Brain microvascular endothelial cell (primary cell): ENCODE measurements around the gene ZNHIT2.

Source experiments
- DNase-seq: peaks from one replicate; pipeline ENCODE4 v3.0.0-alpha.2; 2020
- H3K27ac ChIP-seq: fragments of 250-450 bp; sonication (Bioruptor Pico); 2 replicates; pipeline ENCODE4 v1.5.1; 2020; ENCODE audit warnings: mild to moderate bottlenecking, moderate library complexity
- H3K27me3 ChIP-seq: fragments of 250-450 bp; sonication (Bioruptor Pico); replicated peaks from 2 replicates; pipeline ENCODE4 v1.5.1; 2020; ENCODE audit warnings: mild to moderate bottlenecking
- H3K36me3 ChIP-seq: fragments of 250-450 bp; sonication (Bioruptor Pico); replicated peaks from 2 replicates; pipeline ENCODE4 v1.5.1; 2020; ENCODE audit warnings: mild to moderate bottlenecking
- H3K4me3 ChIP-seq: 2 replicates; pipeline ENCODE4 v1.5.1; 2011; ENCODE audit warnings: low read depth, mild to moderate bottlenecking, control low read depth, low read length, moderate library complexity
- in situ Hi-C: cut with HindIII; loops from 2 replicates; pipeline ENCODE4 v1.10.0; 2017; ENCODE audit warnings: low sequenced_read_pairs, low pct_ligation_motif_present
- TF ChIP-seq, protein P1 (sequence below): IDR thresholded peaks from 2 replicates; pipeline ENCODE4 v1.5.1; 2011; ENCODE audit warnings: low read depth, mild to moderate bottlenecking, moderate library complexity, low read length, control low read depth, inconsistent platforms; ENCODE audit errors: missing control alignments

Gene ZNHIT2

DNA sequence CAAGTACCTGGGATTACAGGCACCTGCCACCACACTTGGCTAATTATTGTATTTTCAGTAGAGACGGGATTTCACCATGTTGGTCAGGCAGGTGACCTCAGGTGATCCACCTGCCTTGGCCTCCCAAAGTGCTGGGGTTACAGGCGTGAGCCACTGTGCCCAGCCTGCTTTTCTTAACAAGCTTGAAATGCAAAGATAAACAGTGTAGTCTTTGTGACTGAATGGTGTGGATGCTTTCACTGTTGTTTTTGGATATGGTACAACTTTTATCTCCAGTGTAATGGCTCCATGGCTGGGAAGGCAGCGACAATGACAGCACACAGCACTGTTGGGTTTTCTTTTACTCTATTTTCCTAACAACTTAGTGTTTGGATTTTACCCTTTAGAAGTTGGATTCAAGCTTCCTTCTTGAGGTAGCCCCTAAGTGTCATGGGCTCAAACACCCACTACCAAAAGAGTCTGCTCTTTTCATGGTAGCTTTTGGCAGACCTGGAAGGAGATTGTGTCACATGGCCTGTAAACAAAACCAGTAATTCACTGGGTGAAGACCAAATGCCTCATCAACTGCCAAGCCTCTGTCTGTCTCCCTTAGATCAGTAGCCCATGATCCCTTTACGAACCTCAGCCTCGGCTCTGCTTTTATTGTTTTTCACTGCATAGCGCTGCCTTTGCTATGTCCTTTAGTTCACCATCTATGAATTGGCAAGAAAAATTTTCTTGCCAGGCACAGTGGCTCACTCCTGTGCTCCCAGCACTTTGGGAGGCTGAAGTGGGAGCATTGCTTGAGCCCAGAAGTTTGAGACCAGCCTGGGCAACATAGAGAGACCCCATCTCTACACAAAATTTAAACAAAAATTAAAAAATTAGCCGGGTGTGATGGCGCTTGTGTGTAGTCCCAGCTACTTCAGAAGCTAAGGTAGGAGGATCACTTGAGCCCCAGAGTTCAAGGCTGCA, 15.1 kb downstream of the ZNHIT2 start:
- TF ChIP-seq, protein P1, sequence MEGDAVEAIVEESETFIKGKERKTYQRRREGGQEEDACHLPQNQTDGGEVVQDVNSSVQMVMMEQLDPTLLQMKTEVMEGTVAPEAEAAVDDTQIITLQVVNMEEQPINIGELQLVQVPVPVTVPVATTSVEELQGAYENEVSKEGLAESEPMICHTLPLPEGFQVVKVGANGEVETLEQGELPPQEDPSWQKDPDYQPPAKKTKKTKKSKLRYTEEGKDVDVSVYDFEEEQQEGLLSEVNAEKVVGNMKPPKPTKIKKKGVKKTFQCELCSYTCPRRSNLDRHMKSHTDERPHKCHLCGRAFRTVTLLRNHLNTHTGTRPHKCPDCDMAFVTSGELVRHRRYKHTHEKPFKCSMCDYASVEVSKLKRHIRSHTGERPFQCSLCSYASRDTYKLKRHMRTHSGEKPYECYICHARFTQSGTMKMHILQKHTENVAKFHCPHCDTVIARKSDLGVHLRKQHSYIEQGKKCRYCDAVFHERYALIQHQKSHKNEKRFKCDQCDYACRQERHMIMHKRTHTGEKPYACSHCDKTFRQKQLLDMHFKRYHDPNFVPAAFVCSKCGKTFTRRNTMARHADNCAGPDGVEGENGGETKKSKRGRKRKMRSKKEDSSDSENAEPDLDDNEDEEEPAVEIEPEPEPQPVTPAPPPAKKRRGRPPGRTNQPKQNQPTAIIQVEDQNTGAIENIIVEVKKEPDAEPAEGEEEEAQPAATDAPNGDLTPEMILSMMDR = no peak
- in situ Hi-C loops = no loop called here
- no peak for DNase-seq
- Histone ChIP-seq H3K27ac (no peak overlapping the region), H3K27me3 (no peaks in the 10 kb centered on the region), H3K36me3 (no peaks in the 10 kb centered on the region), H3K4me3 (no peak overlapping the region)

DNA sequence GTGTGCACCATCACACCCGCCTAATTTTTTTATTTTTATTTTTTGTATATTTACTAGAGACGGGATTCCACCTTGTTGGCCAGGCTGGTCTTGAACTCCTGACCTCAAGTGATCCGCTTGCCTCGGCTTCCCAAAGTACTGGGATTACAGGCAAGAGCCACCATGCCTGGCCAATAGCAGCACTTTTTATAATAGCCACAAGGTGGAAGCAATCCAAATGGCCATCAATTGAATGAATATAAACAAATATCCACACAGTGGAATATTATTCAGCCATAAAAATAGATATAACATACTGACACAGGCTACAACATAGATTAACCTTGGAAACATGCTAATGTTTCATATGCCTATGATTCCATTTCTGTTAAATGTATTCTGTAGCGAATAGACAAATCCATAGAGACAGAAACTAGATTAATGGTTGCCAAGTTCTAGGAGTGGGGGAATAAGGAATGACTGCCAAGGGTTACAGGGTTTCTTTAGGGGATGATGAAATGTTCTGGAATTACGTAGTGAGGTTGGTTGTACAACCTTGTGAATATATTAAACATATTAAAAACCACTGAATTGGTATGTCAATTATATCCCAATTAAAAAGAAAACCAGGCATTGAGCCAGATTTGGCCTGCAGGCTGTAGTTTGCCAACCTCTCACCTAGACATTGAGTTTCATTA, 16.7 kb downstream of the ZNHIT2 start:
- TF ChIP-seq, protein P1 = peak; percentile 20
- no peak for DNase-seq
- no peaks in the 10 kb centered on the region for H3K36me3 ChIP-seq
- no peak overlapping the region for H3K27ac ChIP-seq
- in situ Hi-C loops = no loop called here
- no peaks in the 10 kb centered on the region for H3K27me3 ChIP-seq
- no peak overlapping the region for H3K4me3 ChIP-seq

DNA sequence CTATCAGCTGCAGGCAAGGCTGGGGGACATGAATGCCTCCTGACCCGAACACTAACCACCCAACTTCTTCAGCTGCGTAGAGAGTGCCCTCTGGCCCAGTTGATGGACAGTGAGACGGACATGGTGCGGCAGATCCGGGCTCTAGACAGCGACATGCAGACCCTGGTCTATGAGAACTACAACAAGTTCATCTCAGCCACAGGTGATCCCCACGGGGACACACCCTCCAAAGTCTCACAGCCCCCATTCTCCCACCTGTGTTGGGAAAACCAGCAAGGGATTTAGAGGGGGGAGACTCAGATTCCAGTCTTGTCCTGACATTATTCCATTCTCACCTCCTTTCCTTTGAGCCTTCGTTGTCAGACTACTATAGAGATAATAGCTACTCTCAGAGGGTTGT, 20.6 kb downstream of the ZNHIT2 start:
- in situ Hi-C loops = no loop called here
- no peak overlapping the region for H3K27ac ChIP-seq
- DNase-seq = no peak

DNA sequence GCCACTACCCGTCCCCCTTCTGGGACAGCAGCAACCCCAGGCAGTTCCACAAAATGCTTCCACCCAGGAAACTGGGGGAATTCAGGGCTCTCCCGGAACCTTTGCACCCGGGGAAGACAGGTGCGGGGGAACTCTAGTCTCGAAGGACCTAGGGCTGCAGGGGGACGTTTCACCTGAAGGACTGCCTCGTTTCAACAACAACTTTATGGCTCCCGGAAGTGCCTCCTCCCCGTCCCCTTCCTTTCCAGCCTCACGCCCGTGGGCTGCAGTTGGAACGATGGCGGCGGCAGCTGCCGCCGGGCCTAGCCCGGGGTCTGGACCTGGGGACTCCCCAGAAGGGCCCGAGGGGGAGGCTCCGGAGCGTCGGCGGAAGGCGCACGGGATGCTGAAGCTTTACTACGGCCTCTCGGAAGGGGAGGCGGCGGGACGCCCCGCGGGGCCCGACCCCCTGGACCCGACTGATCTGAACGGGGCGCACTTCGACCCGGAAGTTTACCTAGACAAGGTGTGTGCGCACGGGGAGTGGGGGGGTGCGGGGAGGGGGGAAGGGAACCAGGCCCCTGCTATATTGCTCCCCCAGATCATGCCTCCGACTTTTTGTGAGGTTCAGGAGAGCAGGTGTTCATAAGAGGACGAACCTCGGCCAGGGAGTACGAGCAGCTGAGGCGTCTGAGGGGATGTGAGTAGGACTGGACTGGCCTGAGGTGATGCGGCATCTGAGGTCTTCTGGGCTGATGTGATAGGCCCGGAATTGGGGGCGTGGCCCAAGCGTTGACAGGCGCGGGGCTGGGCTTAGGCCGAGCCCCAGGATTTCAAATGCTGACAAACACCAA, 21.3 kb downstream of the ZNHIT2 start, which contains the start of gene VPS51:
Gene VPS51 (plus strand): TSS at position 241 of the 833 bp plus-strand sequence. CDS start 37 bp downstream, at position 278.
- TF ChIP-seq, protein P1 = no peak
- Histone ChIP-seq H3K36me3 (no peaks in the 10 kb centered on the region), H3K27me3 (no peaks in the 10 kb centered on the region), H3K27ac (peak within 1 kb of the TSS; percentile 51), H3K4me3 (peak within 1 kb of the TSS; percentile 79)
- in situ Hi-C loops = no loop called here
- peak; percentile 87 for DNase-seq

More for the DNA sequence above, 20.6 kb downstream of the ZNHIT2 start:
- Histone ChIP-seq H3K27me3 (no peaks in the 10 kb centered on the region), H3K4me3 (peak overlapping the region; percentile 79), H3K36me3 (no peaks in the 10 kb centered on the region)
- TF ChIP-seq, protein P1 = no peak

DNA sequence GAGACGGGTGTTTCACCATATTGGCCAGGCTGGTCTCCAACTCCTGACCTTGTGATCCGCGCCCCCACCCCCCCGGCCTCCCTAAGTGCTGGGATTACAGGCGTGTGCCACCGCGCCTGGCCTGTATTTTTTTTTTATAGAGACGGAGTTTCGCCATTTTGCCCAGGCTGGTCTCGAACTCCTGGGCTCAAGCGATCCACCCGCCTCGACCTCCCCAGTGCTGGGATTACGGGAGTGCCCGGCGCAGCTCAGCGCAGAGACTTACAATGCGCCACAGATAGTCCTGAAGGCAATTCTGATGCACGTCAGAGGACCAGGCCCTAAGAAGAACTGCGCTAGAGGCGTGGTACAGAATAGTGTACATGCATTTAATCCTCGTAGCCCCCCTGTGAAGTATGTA, 22.1 kb downstream of the ZNHIT2 start:
- H3K27ac ChIP-seq = no peak overlapping the region
- in situ Hi-C loops = no loop called here
- no peaks in the 10 kb centered on the region for H3K27me3 ChIP-seq
- TF ChIP-seq, protein P1 = no peak
- H3K4me3 ChIP-seq = peak overlapping the region; percentile 79
- DNase-seq = no peak
- no peaks in the 10 kb centered on the region for H3K36me3 ChIP-seq
